ENCODE data around the gene ZNF579.

- TF ChIP-seq ZNF70 (CRISPR knock-in tag; IDR thresholded peaks at IDR 0.05) (no peak), RARB (CRISPR knock-in tag; IDR thresholded peaks at IDR 0.05) (no peak), TSHZ2 (CRISPR knock-in tag; IDR thresholded peaks at IDR 0.05) (no peak), CREB5 (CRISPR knock-in tag; IDR thresholded peaks at IDR 0.05; ENCODE audit: low read depth) (no peak)
Observed at GRCh38 chr19:55588738-55589137, 8.1 kb upstream of the ZNF579 start.

Measured in SK-N-SH treated with all-trans-retinoic acid at 6 μM for 48 hours (cell line).